ENCODE measurements around the gene ZIM2. TPM values are rescaled to one million over a fixed set of nuclear protein-coding genes. Genes with fewer than 3 reads are reported as not detected.

ZIM2 gene
- polyA plus RNA-seq, 1 donor (not counting 4 experiments of a cell fraction or from before 2014, with no cell fraction given): not detected

GRCh38 chr19:56808717-56809392 lies 31.7 kb downstream of the ZIM2 start:
- no peak for DNase-seq (ENCODE audit: low read depth, low spot score)
- no peak for FAIRE-seq
- no peak overlapping the region for H2AFZ ChIP-seq (ENCODE audit: control insufficient read depth, low read length)
- H3K4me1 ChIP-seq (ENCODE audit: control insufficient read depth, extremely low read depth, insufficient read depth, low read length): no peaks in the 10 kb centered on the region
- no peak overlapping the region for H3K27ac ChIP-seq (ENCODE audit: control insufficient read depth, insufficient read depth, low read length)
- H3K36me3 ChIP-seq (ENCODE audit: control insufficient read depth in 2 of 2, extremely low read depth in 1 of 2, insufficient read depth in 2 of 2, low read length in 2 of 2): no peaks in the 10 kb centered on the region
- no peak overlapping the region for H3K4me2 ChIP-seq (ENCODE audit: control insufficient read depth, extremely low read depth, insufficient read depth, low read depth, low read length)
- no peak overlapping the region for H3K9ac ChIP-seq (ENCODE audit: control insufficient read depth, extremely low read depth, insufficient read depth, low read length)
- H3K9me1 ChIP-seq (ENCODE audit: control insufficient read depth, extremely low read depth, insufficient read depth, low read length): no peaks in the 10 kb centered on the region
- dilution Hi-C loops (cut with MboI; ENCODE audit: extremely low pct_ligation_motif_present, low sequenced_read_pairs): no loop called here
- H3K27me3 ChIP-seq (ENCODE audit: control insufficient read depth, extremely low read depth, insufficient read depth, low read length): no peaks in the 10 kb centered on the region
- H3K9me3 ChIP-seq (ENCODE audit: control insufficient read depth, low read depth, low read length): peaks cover 3% of the 10 kb centered on the region
- H3K4me3 ChIP-seq (ENCODE audit: control insufficient read depth in 2 of 3, extremely low read depth in 1 of 3, insufficient read depth in 2 of 3, low read depth in 1 of 3, low read length in 3 of 3): no peak overlapping the region
- no peaks in the 10 kb centered on the region for H3K79me2 ChIP-seq (ENCODE audit: control insufficient read depth, insufficient read depth, low read length)
- no peak for TF ChIP-seq EZH2 (IDR thresholded peaks at IDR 0.05; ENCODE audit: low read length)
- no peak for TF ChIP-seq CTCF (optimal IDR thresholded peaks at IDR 0.05 in 1 of 3, IDR thresholded peaks at IDR 0.05 in 1 of 3, conservative IDR thresholded peaks at IDR 0.05 in 1 of 3; ENCODE audit: extremely low read depth in 1 of 3, insufficient read depth in 2 of 3, low read length in 3 of 3)
- no peaks in the 10 kb centered on the region for H4K20me1 ChIP-seq (ENCODE audit: control insufficient read depth, extremely low read depth, insufficient read depth, low read length)

DNA sequence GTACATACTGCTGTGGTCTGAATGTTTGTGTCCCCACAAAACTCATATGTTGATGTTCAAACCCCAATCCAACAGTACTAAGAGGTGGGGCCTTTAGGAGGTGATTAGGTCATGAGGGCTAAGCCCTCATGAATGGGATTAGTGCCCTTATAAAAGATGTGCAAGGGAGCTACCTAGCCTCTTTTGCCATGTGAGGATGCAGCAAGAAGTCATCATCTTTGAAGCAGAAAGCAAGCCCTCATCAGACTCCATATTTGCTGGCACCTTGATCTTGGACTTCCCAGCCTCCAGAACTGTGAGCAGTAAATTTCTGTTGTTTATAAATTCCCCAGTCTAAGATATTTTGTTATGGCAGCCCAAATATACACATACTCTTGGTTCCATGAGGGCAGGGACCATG lies 33.9 kb downstream of the ZIM2 start:
- dilution Hi-C loops (cut with MboI; ENCODE audit: extremely low pct_ligation_motif_present, low sequenced_read_pairs): no loop called here
- Histone ChIP-seq H3K79me2 (ENCODE audit: control insufficient read depth, insufficient read depth, low read length) (no peaks in the 10 kb centered on the region), H3K9me3 (ENCODE audit: control insufficient read depth, low read depth, low read length) (no peaks in the 10 kb centered on the region), H3K4me1 (ENCODE audit: control insufficient read depth, extremely low read depth, insufficient read depth, low read length) (no peaks in the 10 kb centered on the region), H3K27me3 (ENCODE audit: control insufficient read depth, extremely low read depth, insufficient read depth, low read length) (no peaks in the 10 kb centered on the region), H3K4me3 (ENCODE audit: control insufficient read depth in 2 of 3, extremely low read depth in 1 of 3, insufficient read depth in 2 of 3, low read depth in 1 of 3, low read length in 3 of 3) (no peak overlapping the region), H3K9ac (ENCODE audit: control insufficient read depth, extremely low read depth, insufficient read depth, low read length) (no peak overlapping the region), H4K20me1 (ENCODE audit: control insufficient read depth, extremely low read depth, insufficient read depth, low read length) (no peaks in the 10 kb centered on the region), H3K27ac (ENCODE audit: control insufficient read depth, insufficient read depth, low read length) (no peak overlapping the region), H3K9me1 (ENCODE audit: control insufficient read depth, extremely low read depth, insufficient read depth, low read length) (no peaks in the 10 kb centered on the region), H3K4me2 (ENCODE audit: control insufficient read depth, extremely low read depth, insufficient read depth, low read depth, low read length) (no peak overlapping the region), H3K36me3 (ENCODE audit: control insufficient read depth in 2 of 2, extremely low read depth in 1 of 2, insufficient read depth in 2 of 2, low read length in 2 of 2) (no peaks in the 10 kb centered on the region), H2AFZ (ENCODE audit: control insufficient read depth, low read length) (no peak overlapping the region)
- DNase-seq (ENCODE audit: low read depth, low spot score) (no peak), FAIRE-seq (no peak)
- TF ChIP-seq EZH2 (IDR thresholded peaks at IDR 0.05; ENCODE audit: low read length) (no peak), CTCF (optimal IDR thresholded peaks at IDR 0.05 in 1 of 3, IDR thresholded peaks at IDR 0.05 in 1 of 3, conservative IDR thresholded peaks at IDR 0.05 in 1 of 3; ENCODE audit: extremely low read depth in 1 of 3, insufficient read depth in 2 of 3, low read length in 3 of 3) (no peak)
